Gastrocnemius medialis (tissue), 4 donors: Measurements from ENCODE around the gene SYS1. TPM values are rescaled to one million over a fixed set of nuclear protein-coding genes. Genes with fewer than 3 reads are reported as not detected.

ENCODE experiments used
- ATAC-seq, 2 donors: fragments of 150-250 bp; one replicate each; pipeline ENCODE4 v1.9.1; 2016
- DNase-seq, 2 donors: peaks; one replicate each; pipeline ENCODE4 v3.0.0-alpha.2; 2019
- H3K27ac ChIP-seq, 4 donors: fragments of 200-600 bp; sonication (generic); 1 replicate in 1 of 4; 2 replicates in 3 of 4; pipeline ENCODE4 v1.5.1; 2016 to 2018; ENCODE audit warnings: mild to moderate bottlenecking in 2 of 4, moderate library complexity in 1 of 4
- H3K27me3 ChIP-seq, 3 donors: fragments of 200-600 bp; sonication (generic) in 2 of 3; 1 replicate in 1 of 3; 2 replicates in 2 of 3; pipeline versions ENCODE4 v1.5.1 to v1.6.0; 2016 to 2019; ENCODE audit warnings: mild to moderate bottlenecking in 1 of 3, moderate library complexity in 1 of 3
- H3K36me3 ChIP-seq, 2 donors: fragments of 200-600 bp; sonication (generic) in 1 of 2; one replicate each; pipeline ENCODE4 v1.5.1; 2017 to 2018
- H3K4me1 ChIP-seq, 2 donors: fragments of 200-600 bp; sonication (generic) in 1 of 2; one replicate each; pipeline ENCODE4 v1.5.1; 2016 to 2017; ENCODE audit warnings: mild to moderate bottlenecking in 2 of 2
- H3K4me3 ChIP-seq, 4 donors: fragments of 200-600 bp; sonication (generic) in 3 of 4; 1 replicate in 1 of 4; 2 replicates in 3 of 4; pipeline ENCODE4 v1.5.1; 2016 to 2019; ENCODE audit warnings: mild to moderate bottlenecking in 2 of 4
- H3K9me3 ChIP-seq, 3 donors: fragments of 200-600 bp; sonication (generic) in 2 of 3; 1 replicate in 1 of 3; 2 replicates in 2 of 3; pipeline ENCODE4 v1.5.1; 2016 to 2019
- CTCF ChIP-seq, 5 experiments: fragments of 450-650 bp in 3 of 5; fragments of 200-600 bp in 2 of 5; sonication (generic) in 2 of 5; IDR thresholded peaks in 4 of 5; conservative IDR thresholded peaks in 1 of 5; 1 replicate in 4 of 5; 2 replicates in 1 of 5; pipeline ENCODE4 v1.5.1; 2016 to 2019; ENCODE audit warnings: antibody characterized with exemption in 5 of 5, mild to moderate bottlenecking in 3 of 5, moderate library complexity in 3 of 5
- POLR2A ChIP-seq, 2 donors: fragments of 450-650 bp; IDR thresholded peaks; one replicate each; pipeline ENCODE4 v1.6.1; 2017; ENCODE audit warnings: antibody characterized with exemption in 2 of 2, mild to moderate bottlenecking in 2 of 2, moderate library complexity in 2 of 2
- in situ Hi-C, 4 donors: fragments of 200-750 bp; cut with MboI; loops; one replicate each; pipeline versions ENCODE4 v1.15.0 to v1.8.0; 2017; ENCODE audit warnings: low sequenced_read_pairs in 4 of 4
- intact Hi-C: fragments of 100-400 bp; cut with DNase I; formaldehyde crosslinking; loops from one replicate; pipeline ENCODE4 v1.15.1; 2023; ENCODE audit warnings: low total_unique reads
- total RNA-seq, 4 donors: library from RNA; depleted of rRNA; stranded (reverse); fragments of >200 nt; gene quantifications; one replicate each; pipeline versions ENCODE4 v1.1.0 to v1.2.3, GENCODE V29; 2016

SYS1 gene
- total RNA-seq, 4 donors from 2014 or later, result 34.0 to 59.5 (median 43.7) TPM

GRCh38 chr20:45340236-45340847, 22.6 kb upstream of the SYS1 start:
- Histone ChIP-seq H3K36me3 (peaks cover 2 to 6% of the 10 kb centered on the region in 2 donors), H3K27me3 (no peaks in the 10 kb centered on the region), H3K4me1 (peaks cover 87 to 90% of the 10 kb centered on the region in 2 donors), H3K9me3 (no peaks in the 10 kb centered on the region), H3K27ac (peak overlapping the region; percentile 90 to 100 (median 98)), H3K4me3 (peak overlapping the region; percentile 15 to 97 (median 56))
- in situ Hi-C loops, result loop anchor here in 2 of 4 donors (25.0 kb wide), 2 partner anchors 1128 to 1153 kb away; partner anchors contain the start of genes JPH2 (in 1 of the 2) and OSER1 (in 1 of the 2)
- DNase-seq, result peak in 1 of 2 donors; percentile 77
- intact Hi-C loops, result loop anchor here (2.0 kb wide), 1 partner anchor 16 kb away; no protein-coding TSS in a partner anchor
- TF ChIP-seq CTCF (IDR thresholded peaks at IDR 0.05 in 4 of 5, conservative IDR thresholded peaks at IDR 0.05 in 1 of 5) (no peak), POLR2A (IDR thresholded peaks at IDR 0.05) (peak in 1 of 2 donors; percentile 6)
- peak in 1 of 2 donors; percentile 7 for ATAC-seq

GRCh38 chr20:45340951-45341350, 22.0 kb upstream of the SYS1 start:
- intact Hi-C loops, result loop anchor here (2.0 kb wide), 1 partner anchor 16 kb away; no protein-coding TSS in a partner anchor
- Histone ChIP-seq H3K9me3 (no peaks in the 10 kb centered on the region), H3K4me1 (peaks cover 88 to 94% of the 10 kb centered on the region in 2 donors), H3K36me3 (peaks cover 0 to under 1% of the 10 kb centered on the region in 2 donors), H3K27me3 (no peaks in the 10 kb centered on the region), H3K27ac (peak overlapping the region; percentile 90 to 100 (median 98)), H3K4me3 (peak overlapping the region; percentile 15 to 97 (median 75))
- ATAC-seq, result no peak
- DNase-seq, result no peak
- in situ Hi-C loops, result loop anchor here in 2 of 4 donors (25.0 kb wide), 2 partner anchors 1129 to 1154 kb away; partner anchors contain the start of genes JPH2 (in 1 of the 2) and OSER1 (in 1 of the 2)
- TF ChIP-seq POLR2A (IDR thresholded peaks at IDR 0.05), result no peak
- TF ChIP-seq CTCF (IDR thresholded peaks at IDR 0.05 in 4 of 5, conservative IDR thresholded peaks at IDR 0.05 in 1 of 5), result no peak

GRCh38 chr20:45341579-45341938, 21.4 kb upstream of the SYS1 start:
- Histone ChIP-seq H3K4me3 (peak overlapping the region; percentile 48 to 97 (median 75)), H3K4me1 (peaks cover 83 to 93% of the 10 kb centered on the region in 2 donors), H3K27me3 (no peaks in the 10 kb centered on the region), H3K27ac (peak overlapping the region; percentile 90 to 100 (median 98)), H3K36me3 (no peaks in the 10 kb centered on the region), H3K9me3 (no peaks in the 10 kb centered on the region)
- TF ChIP-seq CTCF (IDR thresholded peaks at IDR 0.05 in 4 of 5, conservative IDR thresholded peaks at IDR 0.05 in 1 of 5) (no peak), POLR2A (IDR thresholded peaks at IDR 0.05) (no peak)
- in situ Hi-C loops, result loop anchor here in 2 of 4 donors (25.0 kb wide), 2 partner anchors 1129 to 1154 kb away; partner anchors contain the start of genes JPH2 (in 1 of the 2) and OSER1 (in 1 of the 2)
- peak in 1 of 2 donors; percentile 75 for DNase-seq
- ATAC-seq, result no peak
- intact Hi-C loops, result loop anchor here (2.0 kb wide), 1 partner anchor 17 kb away; no protein-coding TSS in a partner anchor

GRCh38 chr20:45341939-45342854, 20.8 kb upstream of the SYS1 start:
- intact Hi-C loops, result loop anchor here (2.0 kb wide), 1 partner anchor 17 kb away; no protein-coding TSS in a partner anchor
- peak; percentile 89 to 96 for DNase-seq
- peak overlapping the region; percentile 48 to 97 (median 75) for H3K4me3 ChIP-seq
- H3K27me3 ChIP-seq, result no peaks in the 10 kb centered on the region
- TF ChIP-seq CTCF (IDR thresholded peaks at IDR 0.05 in 4 of 5, conservative IDR thresholded peaks at IDR 0.05 in 1 of 5) (no peak), POLR2A (IDR thresholded peaks at IDR 0.05) (peak; percentile 88 to 91)
- peak overlapping the region; percentile 90 to 100 (median 98) for H3K27ac ChIP-seq
- no peaks in the 10 kb centered on the region for H3K9me3 ChIP-seq
- H3K36me3 ChIP-seq, result no peaks in the 10 kb centered on the region
- ATAC-seq, result peak; percentile 42 to 50
- H3K4me1 ChIP-seq, result peaks cover 78 to 94% of the 10 kb centered on the region in 2 donors
- in situ Hi-C loops, result loop anchor here in 2 of 4 donors (25.0 kb wide), 2 partner anchors 1130 to 1155 kb away; partner anchors contain the start of genes JPH2 (in 1 of the 2) and OSER1 (in 1 of the 2)
